Measurements from ENCODE around the gene ABTB2.
"Not testable (repeated sequence)": the region's sequence is repeated elsewhere in the genome, so short reads cannot be mapped to it uniquely, and the experiment has no call there.

The ABTB2 gene

GRCh38 chr11:34357701-34358257, at the start of gene ABTB2:
Gene ABTB2 (minus strand): TSS chr11:34358010.
- peak; percentile 96 for DNase-seq (ENCODE audit: low read depth)

- DNase-seq (ENCODE audit: low read depth), result no peak
Measured at GRCh38 chr11:34407121-34407813, 49.5 kb upstream of the ABTB2 start.

- no peak for DNase-seq (ENCODE audit: low read depth)
Measured at GRCh38 chr11:34406413-34406812, 48.6 kb upstream of the ABTB2 start.

- no peak for DNase-seq (ENCODE audit: low read depth)
Measured at GRCh38 chr11:34405079-34405858, 47.5 kb upstream of the ABTB2 start.

GRCh38 chr11:34404280-34404679, 46.5 kb upstream of the ABTB2 start:
- no peak for DNase-seq (ENCODE audit: low read depth)

GRCh38 chr11:34403431-34403830, 45.6 kb upstream of the ABTB2 start:
- DNase-seq (ENCODE audit: low read depth), result no peak

- DNase-seq (ENCODE audit: low read depth), result no peak
Measured at GRCh38 chr11:34397811-34398210, 40.0 kb upstream of the ABTB2 start.

- no peak for DNase-seq (ENCODE audit: low read depth)
Measured at GRCh38 chr11:34397120-34397519, 39.3 kb upstream of the ABTB2 start.

GRCh38 chr11:34395916-34396550, 38.2 kb upstream of the ABTB2 start:
- DNase-seq (ENCODE audit: low read depth), result no peak

GRCh38 chr11:34394771-34395300, 37.0 kb upstream of the ABTB2 start:
- DNase-seq (ENCODE audit: low read depth), result no peak

- DNase-seq (ENCODE audit: low read depth), result no peak
Measured at GRCh38 chr11:34387653-34388052, 29.8 kb upstream of the ABTB2 start.

- not testable (repeated sequence) for DNase-seq (ENCODE audit: low read depth)
Measured at GRCh38 chr11:34386356-34386755, 28.5 kb upstream of the ABTB2 start.

GRCh38 chr11:34382532-34383276, 24.9 kb upstream of the ABTB2 start:
- no peak for DNase-seq (ENCODE audit: low read depth)

- no peak for DNase-seq (ENCODE audit: low read depth)
Measured at GRCh38 chr11:34381775-34382174, 24.0 kb upstream of the ABTB2 start.

GRCh38 chr11:34380696-34381095, 22.9 kb upstream of the ABTB2 start:
- no peak for DNase-seq (ENCODE audit: low read depth)

- DNase-seq (ENCODE audit: low read depth), result no peak
Measured at GRCh38 chr11:34379539-34379938, 21.7 kb upstream of the ABTB2 start.

GRCh38 chr11:34379079-34379478, 21.3 kb upstream of the ABTB2 start:
- no peak for DNase-seq (ENCODE audit: low read depth)

- no peak for DNase-seq (ENCODE audit: low read depth)
Measured at GRCh38 chr11:34373727-34374126, 15.9 kb upstream of the ABTB2 start.

- DNase-seq (ENCODE audit: low read depth), result no peak
Measured at GRCh38 chr11:34366522-34366921, 8.7 kb upstream of the ABTB2 start.

- no peak for DNase-seq (ENCODE audit: low read depth)
Measured at GRCh38 chr11:34364102-34364501, 6.3 kb upstream of the ABTB2 start.

- DNase-seq (ENCODE audit: low read depth), result no peak
Measured at GRCh38 chr11:34363363-34364084, 5.7 kb upstream of the ABTB2 start.
